HG03558 (cell line): ENCODE data around the gene SRMS.

Experiments used
- ATAC-seq: cut with Tn5 transposase; IDR thresholded peaks from one replicate; pipeline ENCODE4 v1.9.1; 2021; ENCODE audit warnings: moderate number of reproducible peaks; ENCODE audit not compliant: unreplicated experiment; ENCODE audit errors: extremely low read depth

Gene SRMS, protein sequence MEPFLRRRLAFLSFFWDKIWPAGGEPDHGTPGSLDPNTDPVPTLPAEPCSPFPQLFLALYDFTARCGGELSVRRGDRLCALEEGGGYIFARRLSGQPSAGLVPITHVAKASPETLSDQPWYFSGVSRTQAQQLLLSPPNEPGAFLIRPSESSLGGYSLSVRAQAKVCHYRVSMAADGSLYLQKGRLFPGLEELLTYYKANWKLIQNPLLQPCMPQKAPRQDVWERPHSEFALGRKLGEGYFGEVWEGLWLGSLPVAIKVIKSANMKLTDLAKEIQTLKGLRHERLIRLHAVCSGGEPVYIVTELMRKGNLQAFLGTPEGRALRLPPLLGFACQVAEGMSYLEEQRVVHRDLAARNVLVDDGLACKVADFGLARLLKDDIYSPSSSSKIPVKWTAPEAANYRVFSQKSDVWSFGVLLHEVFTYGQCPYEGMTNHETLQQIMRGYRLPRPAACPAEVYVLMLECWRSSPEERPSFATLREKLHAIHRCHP

DNA sequence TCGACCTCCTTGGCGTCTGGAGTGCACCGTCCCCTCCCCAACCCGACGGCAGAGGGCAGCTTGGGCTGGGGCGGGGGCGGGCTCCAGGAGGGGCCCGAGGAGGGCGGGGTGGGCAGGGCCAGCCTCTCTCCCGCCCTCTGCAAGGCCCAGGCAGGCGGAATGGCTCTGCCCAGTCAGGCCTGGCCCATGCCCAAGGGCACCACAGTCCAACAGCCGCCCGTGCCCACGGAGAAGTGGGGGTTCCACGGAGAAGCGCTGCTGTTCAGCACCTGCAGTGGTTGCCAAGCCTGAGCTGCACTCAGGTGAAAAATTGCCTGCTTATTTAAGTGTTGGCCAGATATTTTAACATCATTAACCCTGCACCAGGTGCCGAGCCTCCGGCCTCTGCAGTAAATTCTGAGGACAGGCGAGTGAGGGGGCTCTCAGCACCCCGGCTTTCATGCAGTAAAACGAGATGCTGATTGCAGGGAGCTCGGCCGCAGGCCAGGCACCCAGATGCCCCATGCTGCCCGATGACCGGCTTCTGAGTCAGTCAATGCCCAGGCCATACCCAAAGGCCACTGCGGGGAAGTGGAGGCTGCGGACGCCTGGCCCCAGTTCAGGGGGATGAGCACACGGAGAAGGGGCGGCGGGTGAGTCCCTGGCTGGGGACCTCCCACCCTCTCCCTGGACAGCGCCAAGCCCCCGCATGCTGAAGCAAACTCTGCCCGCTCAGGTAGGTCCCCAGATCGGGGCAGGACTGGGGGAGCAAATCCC, at the start of gene SRMS:
Gene SRMS, minus strand, starts transcription at position 25 of the 756 bp plus-strand sequence. CDS start 286 bp downstream, outside the sequence.
- ATAC-seq: no peak

DNA sequence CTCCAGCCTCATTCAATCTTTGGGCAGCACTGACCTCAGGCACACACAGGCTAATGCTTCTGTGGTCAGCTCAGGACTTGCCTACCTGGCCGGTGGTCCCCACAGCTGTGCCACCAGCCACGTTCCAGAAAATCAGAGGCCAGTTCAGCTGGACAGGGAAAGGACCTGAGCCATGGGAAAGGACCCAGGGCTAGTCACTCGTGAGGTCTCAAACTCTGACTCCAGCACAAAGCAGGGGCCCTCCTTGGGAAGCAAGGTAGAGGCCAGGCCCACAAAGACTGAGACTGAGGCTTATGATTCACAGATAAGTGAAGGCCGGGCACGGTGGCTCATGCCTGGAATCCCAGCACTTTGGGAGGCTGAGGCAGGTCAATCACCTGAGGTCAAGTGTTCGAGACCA, 48.9 kb upstream of the SRMS start:
- no peak for ATAC-seq

DNA sequence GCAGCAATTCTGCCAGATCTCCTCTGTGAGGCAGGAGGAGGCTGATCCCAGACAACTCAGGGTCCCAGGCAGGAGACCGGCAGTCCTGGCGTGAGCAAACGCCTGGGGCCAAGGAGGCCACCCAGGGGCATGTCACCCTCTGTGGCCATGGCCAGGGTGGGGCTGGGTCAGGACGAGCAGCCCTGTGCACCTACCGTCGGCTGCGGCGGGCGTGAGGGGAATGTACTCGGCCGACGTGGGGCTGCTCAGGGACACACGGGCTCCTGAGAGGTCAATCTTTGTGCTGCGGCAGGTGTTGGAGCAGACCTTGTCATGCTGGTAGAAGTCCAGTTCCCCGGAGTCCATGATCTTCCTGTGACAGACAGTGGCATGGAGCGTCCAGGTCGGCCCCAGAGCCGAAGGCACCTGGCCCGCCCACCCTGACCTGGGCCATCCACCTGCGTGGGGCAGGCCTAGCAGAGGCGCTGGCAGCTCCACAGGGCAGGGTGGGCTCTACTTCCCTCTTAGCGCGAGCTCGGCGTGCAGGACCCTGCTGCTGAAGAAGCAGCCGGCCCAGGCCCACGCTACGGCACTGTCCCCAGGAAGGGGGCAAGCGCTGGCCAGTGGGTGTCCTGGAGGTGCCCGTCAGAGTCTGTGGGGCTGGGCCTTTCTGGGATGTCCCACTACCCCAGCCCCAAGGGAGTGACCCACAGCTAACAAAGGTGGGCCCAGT, 48.0 kb upstream of the SRMS start:
- ATAC-seq: no peak

DNA sequence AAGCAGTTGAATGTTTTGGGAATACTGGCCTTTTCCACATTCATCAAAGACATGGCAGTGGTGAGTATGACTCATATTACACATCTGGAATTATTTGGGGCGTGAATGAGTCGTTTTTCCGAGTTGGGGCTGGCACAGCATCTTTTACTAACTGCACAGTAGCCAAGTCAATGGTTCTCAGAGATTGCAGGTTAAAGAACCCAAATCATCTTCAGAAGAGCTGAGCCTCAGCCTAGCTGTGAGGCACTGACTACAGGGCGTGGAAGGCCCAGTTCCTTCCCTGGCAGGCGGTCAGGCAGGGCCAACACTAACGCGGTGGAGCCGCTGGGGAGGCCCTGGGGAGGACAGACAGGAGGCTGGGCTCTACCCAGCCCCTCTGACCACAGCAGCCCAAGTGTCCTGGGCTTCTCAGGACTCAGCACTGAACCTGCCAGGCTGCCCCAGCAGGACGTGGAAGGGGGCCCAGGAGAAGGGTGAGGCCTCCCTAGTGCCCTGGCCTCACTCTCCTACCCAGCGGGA, 46.6 kb upstream of the SRMS start:
- ATAC-seq: no peak

DNA sequence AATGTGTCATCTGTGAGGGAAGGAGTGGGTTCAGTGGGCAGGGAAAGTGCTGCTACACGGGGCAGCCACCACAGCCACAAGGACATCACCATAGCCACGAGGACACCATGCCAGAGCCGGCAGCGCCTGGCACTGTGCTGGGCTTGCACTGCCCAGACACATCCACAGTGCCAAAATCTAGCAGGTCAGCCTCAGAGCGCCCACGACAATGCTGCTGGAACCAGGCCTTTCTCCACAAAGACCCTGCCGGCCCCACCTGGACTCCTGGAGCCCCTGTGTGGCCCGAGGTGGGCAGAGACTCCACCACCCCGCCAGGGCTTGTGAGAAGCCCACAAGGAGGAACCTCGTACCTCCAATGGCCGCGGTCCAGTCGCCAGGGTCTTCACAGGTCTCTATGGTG, 45.1 kb upstream of the SRMS start:
- no peak for ATAC-seq

DNA sequence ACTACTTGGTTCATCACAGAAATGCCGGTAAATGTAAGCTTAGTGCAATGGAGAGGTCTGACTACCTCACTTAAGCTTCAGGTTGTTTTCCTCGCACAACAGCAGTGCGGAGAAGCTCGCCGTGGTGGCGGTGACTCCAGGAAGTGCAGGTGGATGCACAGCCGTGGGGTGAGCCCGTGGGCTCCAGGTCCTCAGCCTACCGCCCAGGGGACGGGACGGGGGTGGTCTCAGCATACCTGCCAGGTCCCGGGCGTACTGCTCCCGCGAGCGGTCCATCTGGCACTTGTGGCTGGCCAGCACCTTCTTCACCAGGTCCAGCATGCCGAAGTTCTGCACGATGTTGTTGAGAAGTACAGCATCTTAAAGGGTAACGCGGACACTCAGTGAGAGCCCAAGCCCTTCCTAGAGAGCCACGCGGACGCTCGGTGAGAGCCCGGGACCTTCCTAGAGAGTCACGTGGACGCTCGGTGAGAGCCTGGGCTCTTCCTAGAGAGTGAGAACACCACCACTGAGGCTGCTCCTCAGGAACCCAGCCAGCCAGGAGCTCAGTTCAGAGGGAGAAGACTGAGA, 44.3 kb upstream of the SRMS start:
- no peak for ATAC-seq

DNA sequence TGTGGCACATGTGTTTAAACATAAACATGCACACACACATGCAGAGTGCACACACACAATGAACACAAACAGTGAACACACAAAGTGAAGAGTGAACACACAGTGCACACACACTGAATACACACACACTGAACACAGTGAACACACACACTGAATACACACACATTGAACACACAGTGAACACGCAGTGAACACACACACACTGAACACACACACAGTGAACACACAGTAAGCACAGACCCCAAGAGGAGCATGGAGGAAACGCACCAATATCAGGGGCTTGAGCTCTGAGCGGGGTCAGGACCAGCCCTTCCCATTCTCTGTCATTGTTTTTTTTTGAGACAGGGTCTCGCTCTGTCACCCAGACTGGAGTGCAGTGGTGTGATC, 43.6 kb upstream of the SRMS start:
- no peak for ATAC-seq

DNA sequence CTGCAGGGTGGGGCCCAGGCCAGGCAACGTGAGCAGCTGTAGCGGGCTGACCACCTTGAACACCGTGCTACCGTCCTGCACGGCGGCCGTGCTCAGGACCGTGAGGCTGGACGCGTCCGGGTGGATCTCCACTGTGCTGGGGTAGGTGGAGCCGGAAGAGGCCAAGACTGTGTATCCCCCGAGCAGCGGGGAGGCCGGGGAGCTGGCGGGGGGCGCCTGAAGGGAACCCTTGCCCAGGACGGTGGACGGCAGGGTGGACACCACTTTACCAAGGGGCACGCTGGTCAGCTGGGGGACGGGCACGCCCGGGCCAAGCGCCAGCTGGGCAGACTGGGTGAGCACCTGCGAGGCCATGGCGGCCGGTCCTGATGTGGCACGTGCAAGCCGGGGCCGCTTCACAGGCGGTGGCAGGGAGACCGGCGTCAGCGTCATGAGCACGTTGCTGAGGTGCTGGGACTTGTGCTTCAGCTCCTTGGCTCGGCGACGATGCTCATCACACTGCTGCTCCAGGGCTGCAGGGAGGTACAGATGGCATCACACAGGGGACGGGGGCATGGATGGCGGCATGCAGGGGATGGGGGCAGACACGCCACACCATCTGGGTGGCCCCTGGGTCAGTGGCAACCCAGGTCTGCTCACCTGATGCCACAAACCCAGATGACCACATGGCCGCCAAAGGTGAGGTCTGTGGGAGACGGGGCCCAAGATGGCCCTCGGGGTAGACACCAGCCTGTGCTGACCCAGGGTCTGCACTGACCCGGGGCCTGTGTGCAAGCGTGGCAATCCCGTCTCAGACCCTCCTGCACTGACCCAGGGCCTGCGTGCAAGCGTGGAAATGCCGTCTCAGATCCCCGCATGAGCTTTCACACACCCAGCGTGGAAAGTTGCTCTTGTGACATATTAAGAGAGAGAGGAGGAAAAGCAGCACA, 42.9 kb upstream of the SRMS start:
- ATAC-seq: no peak

DNA sequence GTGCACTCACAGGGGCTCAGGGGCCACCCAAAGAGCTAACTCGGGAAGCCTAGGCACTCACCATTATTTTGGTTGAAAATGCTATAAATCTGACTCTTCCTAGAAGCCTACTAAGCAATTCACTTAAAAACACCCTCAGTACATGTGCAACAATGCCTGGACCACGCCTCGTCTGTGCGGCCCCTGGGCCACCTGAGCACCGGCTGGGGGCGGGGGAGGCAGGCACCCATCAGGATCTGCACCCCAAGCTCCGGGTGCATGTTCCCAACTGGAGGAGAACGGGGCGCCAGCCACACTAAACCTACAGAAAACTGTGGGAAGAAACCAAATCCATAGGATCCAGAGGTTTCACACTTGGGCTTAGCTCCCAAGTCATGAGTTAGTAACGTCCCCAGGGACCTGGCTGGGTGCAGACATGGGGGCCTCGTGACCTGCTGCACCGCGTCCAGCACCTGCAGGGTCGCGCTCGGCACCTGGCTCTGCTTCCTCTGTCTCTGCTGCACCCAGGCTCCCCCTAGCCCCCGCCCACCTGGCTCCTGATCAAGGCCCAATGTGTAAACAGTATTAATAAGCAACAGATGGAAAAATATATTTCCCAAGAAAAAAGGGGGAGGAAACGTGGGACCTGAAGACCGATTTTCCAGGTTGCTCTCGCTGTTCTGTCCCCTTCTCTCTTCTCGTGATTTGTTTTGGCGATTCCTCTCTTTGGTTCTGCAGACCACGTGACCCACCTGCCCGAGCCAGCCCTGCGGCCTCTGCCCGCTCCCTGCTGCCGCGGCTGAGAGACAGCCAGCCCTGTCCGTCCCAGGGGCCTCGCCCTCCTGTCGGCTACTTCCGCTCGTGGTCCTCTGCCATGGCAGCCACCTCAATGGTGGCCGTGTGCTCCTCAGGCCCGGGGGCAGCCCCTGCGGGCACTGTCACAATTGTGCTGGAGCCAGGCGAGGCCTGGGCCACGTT, 42.0 kb upstream of the SRMS start:
- ATAC-seq: no peak

DNA sequence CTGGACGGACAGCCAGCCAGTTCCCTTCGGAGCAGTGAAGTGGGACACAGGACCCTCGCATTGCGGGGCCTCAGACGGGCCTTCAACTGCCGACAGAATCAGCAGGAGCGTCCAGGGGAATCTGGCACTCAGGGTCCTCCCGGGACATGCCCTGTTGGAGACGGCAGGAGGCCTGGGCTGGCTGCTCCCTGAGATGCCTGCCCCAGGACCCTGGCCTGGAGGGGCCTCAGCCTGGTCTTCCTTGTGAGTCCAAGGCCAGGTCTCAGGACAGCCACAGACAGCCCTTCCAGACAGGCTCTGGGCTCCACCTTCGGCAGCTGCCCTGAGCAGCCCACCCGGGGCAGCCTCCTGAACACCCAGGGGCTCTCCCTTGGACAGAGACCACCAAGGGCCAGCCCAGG, 41.1 kb upstream of the SRMS start:
- no peak for ATAC-seq

DNA sequence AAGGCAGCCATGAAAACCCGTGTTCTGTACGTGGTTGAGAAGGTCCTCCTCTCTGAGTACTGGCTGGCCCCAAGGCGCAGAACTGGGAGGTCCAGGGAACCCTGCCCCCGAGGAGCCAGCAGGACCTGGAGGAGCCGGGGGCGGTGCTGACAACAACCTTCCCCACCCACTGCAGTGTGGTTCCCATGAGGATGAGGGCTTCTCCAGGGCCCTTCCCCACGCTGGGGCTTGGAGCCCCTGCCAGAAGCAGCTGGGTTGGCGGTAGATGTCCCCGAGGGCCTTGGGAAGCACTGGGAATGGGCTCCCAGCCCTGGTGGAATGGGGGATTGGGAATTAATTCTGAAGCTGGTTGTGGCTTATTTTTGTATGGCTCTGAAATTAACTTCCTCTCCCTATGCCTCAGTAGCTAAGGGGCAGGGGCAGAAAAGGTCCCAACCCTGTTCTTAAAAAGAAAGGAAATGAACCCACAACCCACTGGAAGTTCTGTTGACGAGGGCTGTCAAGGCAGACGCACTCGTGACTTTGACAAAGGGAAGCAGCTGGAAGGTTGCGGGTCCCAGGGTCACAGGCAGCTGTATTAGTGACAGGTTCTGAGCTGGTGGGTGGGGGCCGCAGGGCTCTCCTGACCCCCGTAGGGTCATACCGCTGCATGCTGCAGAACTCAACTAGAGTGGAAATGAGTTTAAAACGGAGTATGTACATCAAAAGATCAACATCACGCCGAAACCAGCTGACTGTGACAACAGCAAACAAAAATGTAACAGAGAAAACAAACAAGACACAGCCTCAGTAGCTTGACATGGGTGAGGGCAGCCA, 40.4 kb upstream of the SRMS start:
- ATAC-seq: no peak

DNA sequence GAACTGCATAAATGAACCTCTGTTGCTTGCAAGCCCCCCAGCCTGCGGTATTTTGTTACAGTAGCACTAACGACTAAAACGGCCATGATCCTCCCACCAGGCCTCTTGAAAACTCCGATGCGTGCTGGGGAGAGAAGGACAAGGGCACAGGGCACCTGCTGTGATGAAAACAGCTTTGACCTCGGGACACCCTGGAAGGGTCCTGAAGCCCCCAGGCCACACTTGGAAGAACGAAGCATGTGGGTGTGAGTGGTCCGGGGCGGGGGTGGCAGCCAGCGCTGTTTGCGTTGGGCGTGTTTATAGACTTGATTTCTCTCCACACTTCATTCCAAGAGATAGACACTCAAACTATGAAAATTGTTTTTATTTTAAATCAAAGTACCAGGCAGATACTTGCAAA, 39.7 kb upstream of the SRMS start:
- no peak for ATAC-seq

DNA sequence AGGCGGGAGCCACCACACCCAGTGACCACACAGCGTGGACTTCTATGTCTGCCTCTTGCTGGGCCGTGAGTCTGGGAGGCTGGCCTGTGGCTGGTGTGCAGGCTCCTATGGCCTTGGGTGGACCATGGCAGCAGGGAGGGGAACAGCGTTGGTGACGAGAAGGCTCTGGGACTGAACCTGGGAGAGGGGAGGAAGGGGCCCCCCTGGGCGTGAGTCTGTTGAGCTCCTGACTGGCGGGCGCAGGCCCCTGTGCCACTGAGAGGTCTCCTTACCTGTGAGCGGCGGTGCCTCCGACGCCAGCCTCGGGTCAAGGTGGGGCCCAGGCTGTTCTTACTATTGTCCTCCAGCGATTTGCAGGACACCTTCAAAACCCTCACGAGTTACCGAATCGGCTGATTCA, 39.2 kb upstream of the SRMS start:
- ATAC-seq: no peak

DNA sequence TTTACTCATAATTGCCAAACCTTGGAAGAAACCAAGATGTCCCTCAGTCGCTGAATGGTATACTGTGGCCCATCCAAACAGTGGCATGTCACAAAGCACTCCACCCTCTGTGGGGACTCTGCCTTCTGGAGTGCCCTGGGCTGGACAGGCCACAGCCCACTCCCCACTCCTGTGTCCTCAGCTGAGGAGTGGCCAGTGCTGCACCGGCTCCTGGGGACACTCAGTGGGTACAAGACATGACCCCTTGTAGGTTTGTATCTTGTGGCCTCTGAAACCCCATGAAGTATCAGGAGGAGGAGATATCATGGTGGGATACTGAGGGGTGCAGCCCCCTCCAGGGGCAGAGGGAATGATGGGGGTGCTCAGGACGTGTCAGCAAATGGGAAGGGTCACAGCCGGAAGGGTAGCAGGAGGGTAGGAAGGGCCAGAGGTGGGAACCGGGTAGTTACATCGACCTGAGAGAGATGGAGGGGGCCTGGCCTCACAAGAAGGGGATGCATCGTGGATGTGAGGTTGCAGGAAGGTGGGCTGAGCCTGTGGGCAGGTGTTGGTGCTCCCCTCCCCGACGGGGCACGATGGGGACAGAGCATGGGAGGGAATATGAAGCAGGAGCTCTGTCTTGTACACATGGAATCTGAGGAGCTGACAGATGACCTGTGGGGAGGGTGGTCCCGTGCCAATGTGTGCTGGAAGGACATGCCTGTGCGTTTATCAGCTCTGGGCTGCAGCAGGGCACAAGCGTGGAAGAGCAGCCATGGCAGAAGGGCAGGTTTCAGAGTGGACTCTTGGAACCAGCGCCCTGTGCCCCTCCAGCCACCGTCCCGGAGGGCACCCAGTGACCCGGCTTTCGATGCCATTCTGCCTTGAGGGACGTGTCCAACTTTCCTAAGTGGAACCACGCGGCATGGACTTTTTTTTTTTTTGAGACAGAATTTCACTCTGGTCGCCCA, 38.3 kb upstream of the SRMS start:
- no peak for ATAC-seq

DNA sequence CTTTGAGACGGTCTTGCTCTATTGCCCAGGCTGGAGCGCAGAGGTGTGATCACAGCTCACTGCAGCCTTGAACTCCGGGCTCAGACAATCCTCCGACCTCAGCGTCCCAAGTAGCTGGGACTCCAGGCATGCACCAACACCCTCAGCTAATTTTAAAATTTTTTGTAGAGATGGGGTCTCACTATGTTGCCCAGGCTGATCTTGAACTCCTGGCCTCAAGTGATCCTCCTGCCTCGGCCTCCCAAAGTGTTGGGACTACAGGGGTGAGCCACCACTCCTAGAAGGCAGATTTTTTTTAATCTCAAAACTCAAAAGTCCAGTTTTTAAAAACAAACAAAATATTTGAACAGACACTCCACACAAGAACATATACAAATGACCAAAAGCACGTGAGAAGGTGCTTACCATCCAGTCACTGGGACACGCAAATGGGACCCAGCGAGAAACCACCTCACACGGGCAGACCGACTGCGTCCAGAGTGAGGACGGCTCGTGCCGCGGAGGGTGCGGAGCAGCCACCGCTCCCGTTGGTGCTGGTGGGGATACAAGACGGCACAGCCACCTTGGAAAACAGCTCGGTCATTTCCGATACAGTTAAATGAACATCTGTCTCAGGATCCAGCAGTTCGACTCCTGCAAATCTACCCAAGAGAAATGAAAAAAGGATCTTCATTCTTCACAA, 35.0 kb upstream of the SRMS start:
- ATAC-seq: no peak
